Spinal cord (tissue), 10 donors: ENCODE measurements around the gene TOMM20. TPM values are rescaled to one million over a fixed set of nuclear protein-coding genes. Genes with fewer than 3 reads are reported as not detected.

Experiments used
- DNase-seq, 6 donors: peaks; one replicate each; pipeline versions ENCODE4 v3.0.0 to v3.0.0-alpha.2; 2013 to 2015; ENCODE audit warnings: low spot score in 6 of 6, low read depth in 4 of 6
- H3K27ac ChIP-seq: one replicate; pipeline ENCODE4 v1.5.1; 2013; ENCODE audit warnings: low read depth, low read length, control low read depth
- H3K27me3 ChIP-seq: one replicate; pipeline ENCODE4 v1.6.1; 2013; ENCODE audit warnings: low read length; ENCODE audit not compliant: control insufficient read depth, insufficient read depth
- H3K36me3 ChIP-seq: one replicate; pipeline ENCODE4 v1.6.1; 2013; ENCODE audit warnings: low read length; ENCODE audit not compliant: control insufficient read depth, insufficient read depth
- H3K4me1 ChIP-seq: one replicate; pipeline ENCODE4 v1.6.1; 2013; ENCODE audit warnings: low read length; ENCODE audit not compliant: control insufficient read depth, insufficient read depth
- H3K4me3 ChIP-seq: one replicate; pipeline ENCODE4 v1.5.1; 2013; ENCODE audit warnings: low read depth, low read length, control low read depth
- H3K9me3 ChIP-seq: one replicate; pipeline ENCODE4 v1.6.1; 2013; ENCODE audit warnings: low read length; ENCODE audit not compliant: control insufficient read depth, insufficient read depth
- WGBS: methylation state at CpG from one replicate; pipeline ENCODE4 v1.1.5; 2013; ENCODE audit warnings: missing lambda C conversion rate; ENCODE audit not compliant: insufficient coverage; 5-methylcytosine and 5-hydroxymethylcytosine counted together
- polyA plus RNA-seq, 2 donors: library from polyadenylated mRNA; unstranded; fragments of 120-200 nt; gene quantifications; one replicate each; pipeline ENCODE4 v1.2.1, GENCODE V29; 2013; ENCODE audit not compliant: insufficient read length in 2 of 2
- total RNA-seq, 2 donors: library from RNA; depleted of rRNA in 1 of 2; stranded (reverse); fragments of 120-200 nt in 1 of 2; fragments of >200 nt in 1 of 2; gene quantifications; one replicate each; pipeline versions ENCODE4 v1.2.3 to v1.2.4, GENCODE V29; 2013 to 2014
- donor health status: healthy.

The TOMM20 gene
- total and polyA plus RNA-seq, 4 donors: 87.4 to 180 (median 161) TPM

- Histone ChIP-seq H3K4me3 (no peak overlapping the region), H3K4me1 (peaks cover 49% of the 10 kb centered on the region), H3K36me3 (no peaks in the 10 kb centered on the region), H3K27ac (no peak overlapping the region), H3K9me3 (no peaks in the 10 kb centered on the region), H3K27me3 (no peaks in the 10 kb centered on the region)
- 92% methylated on average over 9 of the region's 15 CpGs for WGBS
- DNase-seq: no peak
Measured at GRCh38 chr1:235077571-235078479, 50.8 kb downstream of the TOMM20 start.

GRCh38 chr1:235077163-235077540 lies 51.5 kb downstream of the TOMM20 start:
- Histone ChIP-seq H3K9me3 (no peaks in the 10 kb centered on the region), H3K36me3 (no peaks in the 10 kb centered on the region), H3K27me3 (no peaks in the 10 kb centered on the region), H3K27ac (no peak overlapping the region), H3K4me3 (no peak overlapping the region), H3K4me1 (peaks cover 42% of the 10 kb centered on the region)
- WGBS: 100% methylated on average over 1 of the region's 1 CpG
- no peak for DNase-seq

- Histone ChIP-seq H3K27me3 (no peaks in the 10 kb centered on the region), H3K4me3 (no peak overlapping the region), H3K4me1 (peaks cover 40% of the 10 kb centered on the region), H3K27ac (no peak overlapping the region), H3K36me3 (no peaks in the 10 kb centered on the region), H3K9me3 (no peaks in the 10 kb centered on the region)
- DNase-seq: no peak
- WGBS: 93% methylated on average over 14 of the region's 16 CpGs
Measured at GRCh38 chr1:235076504-235077162, 52.0 kb downstream of the TOMM20 start.

- Histone ChIP-seq H3K9me3 (no peaks in the 10 kb centered on the region), H3K4me1 (peaks cover 40% of the 10 kb centered on the region), H3K27me3 (no peaks in the 10 kb centered on the region), H3K36me3 (no peaks in the 10 kb centered on the region), H3K4me3 (no peak overlapping the region), H3K27ac (peak overlapping the region; percentile 89)
- DNase-seq: no peak
- 100% methylated on average over 1 of the region's 8 CpGs for WGBS
Measured at GRCh38 chr1:235075777-235076308, 52.8 kb downstream of the TOMM20 start.

- peak in 3 of 6 donors; percentile 54 to 82 (median 72) for DNase-seq
- Histone ChIP-seq H3K36me3 (no peaks in the 10 kb centered on the region), H3K4me1 (peaks cover 42% of the 10 kb centered on the region), H3K27ac (peak overlapping the region; percentile 89), H3K9me3 (no peaks in the 10 kb centered on the region), H3K4me3 (no peak overlapping the region), H3K27me3 (no peaks in the 10 kb centered on the region)
- WGBS: 16% methylated on average over 13 of the region's 25 CpGs
Measured at GRCh38 chr1:235075048-235075776, 53.4 kb downstream of the TOMM20 start.

DNA sequence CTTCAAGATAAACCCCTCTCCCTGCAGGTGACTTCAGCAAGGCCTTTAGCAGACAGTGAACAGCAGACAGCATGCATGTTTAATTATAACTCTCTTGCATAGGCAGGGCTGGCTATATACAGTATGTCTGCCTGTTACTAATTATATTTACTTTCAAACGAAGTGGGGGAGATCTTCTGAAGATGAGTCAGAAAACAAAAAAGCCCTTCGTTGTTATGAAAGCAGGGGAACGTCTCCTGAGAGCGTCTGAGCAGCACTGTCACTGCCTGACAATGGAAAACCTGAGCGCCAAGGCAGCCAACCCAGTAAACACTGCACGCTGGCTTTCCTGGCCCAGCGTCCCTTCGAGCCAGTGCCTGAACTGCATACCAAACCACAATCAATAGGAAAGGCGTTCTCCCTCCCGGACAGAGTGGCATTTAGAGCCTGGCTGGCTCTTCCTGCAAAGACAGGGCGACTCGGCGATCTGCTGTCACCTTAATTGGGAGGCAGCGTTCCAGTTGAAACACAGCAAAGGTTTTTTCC lies 54.1 kb downstream of the TOMM20 start:
- no peaks in the 10 kb centered on the region for H3K36me3 ChIP-seq
- H3K27ac ChIP-seq: peak overlapping the region; percentile 89
- no peaks in the 10 kb centered on the region for H3K9me3 ChIP-seq
- WGBS: 3% methylated on average over 13 of the region's 14 CpGs
- no peak overlapping the region for H3K4me3 ChIP-seq
- peak in 5 of 6 donors; percentile 45 to 90 (median 51) for DNase-seq
- H3K4me1 ChIP-seq: peaks cover 44% of the 10 kb centered on the region
- no peaks in the 10 kb centered on the region for H3K27me3 ChIP-seq

DNA sequence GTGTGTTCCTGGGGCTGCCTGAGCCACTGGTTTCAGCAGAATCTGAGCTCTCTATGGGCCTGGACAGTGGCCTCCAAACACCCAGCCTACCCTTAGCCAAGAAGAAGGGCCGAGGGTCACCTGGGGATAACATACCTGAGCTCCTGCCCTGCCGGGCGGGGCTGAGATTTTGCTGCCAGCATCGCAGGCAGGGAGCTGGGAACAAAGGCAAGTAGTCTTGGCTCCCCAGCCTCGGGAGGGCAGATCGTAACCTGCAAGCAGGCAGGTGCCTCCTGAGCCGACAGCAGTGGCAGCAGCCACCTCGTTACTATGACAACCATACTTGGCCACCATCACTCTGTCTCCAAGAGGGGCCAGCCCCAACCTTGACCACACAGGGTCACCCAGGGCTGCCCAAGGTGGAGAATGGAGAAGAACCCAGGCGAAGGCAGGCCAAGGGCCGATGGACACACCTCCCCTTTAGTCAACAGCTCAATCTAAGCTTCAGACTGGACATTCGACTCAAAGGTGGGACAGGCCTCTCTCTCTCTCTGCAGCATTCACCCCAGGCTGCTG lies 54.6 kb downstream of the TOMM20 start:
- H3K9me3 ChIP-seq: no peaks in the 10 kb centered on the region
- peak in 1 of 6 donors; percentile 63 for DNase-seq
- 73% methylated on average over 10 of the region's 11 CpGs for WGBS
- H3K27ac ChIP-seq: peak overlapping the region; percentile 89
- H3K36me3 ChIP-seq: no peaks in the 10 kb centered on the region
- H3K4me1 ChIP-seq: peaks cover 41% of the 10 kb centered on the region
- H3K4me3 ChIP-seq: no peak overlapping the region
- no peaks in the 10 kb centered on the region for H3K27me3 ChIP-seq

DNA sequence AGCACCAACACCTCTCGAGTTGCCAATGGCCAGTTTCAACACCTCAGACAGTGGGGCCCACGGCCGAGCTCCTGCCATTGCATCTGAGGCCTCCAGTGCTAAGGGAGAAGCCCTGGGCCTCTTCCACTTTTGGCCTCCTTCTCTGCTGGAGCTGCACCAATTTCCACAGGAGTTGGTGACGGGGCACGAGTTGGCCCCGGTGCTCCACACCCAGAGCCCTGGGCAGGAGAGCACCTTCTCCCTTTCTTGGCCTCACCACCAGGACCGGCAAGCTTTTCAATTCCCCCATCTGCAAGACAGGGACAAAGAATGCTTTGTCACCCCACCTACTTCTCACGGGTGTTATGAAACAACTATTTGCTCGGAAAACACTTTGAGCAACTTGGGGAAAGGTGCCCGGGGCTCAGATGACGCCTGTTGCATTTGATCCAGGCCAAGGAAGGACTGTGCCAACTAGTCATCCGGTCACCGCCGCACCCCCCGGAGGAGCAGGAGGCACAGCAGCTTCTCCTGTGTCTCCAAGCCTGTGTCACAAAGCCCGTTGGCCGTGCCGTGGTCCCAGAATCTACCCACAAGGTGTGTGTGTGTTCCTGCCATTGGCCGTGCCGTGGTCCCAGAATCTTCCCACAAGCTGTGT lies 55.2 kb downstream of the TOMM20 start:
- Histone ChIP-seq H3K9me3 (no peaks in the 10 kb centered on the region), H3K36me3 (no peaks in the 10 kb centered on the region), H3K27ac (peak overlapping the region; percentile 89), H3K27me3 (no peaks in the 10 kb centered on the region), H3K4me1 (peaks cover 42% of the 10 kb centered on the region), H3K4me3 (no peak overlapping the region)
- DNase-seq: no peak
- 57% methylated on average over 20 of the region's 20 CpGs for WGBS
